Omental fat pad (tissue), 4 donors: Measurements from ENCODE around the gene PRG3. TPM values are rescaled to one million over a fixed set of nuclear protein-coding genes. Genes with fewer than 3 reads are reported as not detected.

Experiments
- ATAC-seq: fragments of 150-250 bp; one replicate; pipeline ENCODE4 v1.9.1; 2016; ENCODE audit warnings: mild to moderate bottlenecking, moderate library complexity; ENCODE audit not compliant: low FRiP score
- DNase-seq: peaks from one replicate; pipeline ENCODE4 v3.0.0-alpha.2; 2019; ENCODE audit warnings: low spot score
- CTCF ChIP-seq, 3 donors: fragments of 450-650 bp; IDR thresholded peaks; one replicate each; pipeline ENCODE4 v1.5.1; 2016 to 2017; ENCODE audit warnings: antibody characterized with exemption in 3 of 3, mild to moderate bottlenecking in 3 of 3, moderate library complexity in 2 of 3
- total RNA-seq, 4 donors: library from RNA; depleted of rRNA; stranded (reverse); fragments of >200 nt; gene quantifications; one replicate each; pipeline ENCODE4 v1.1.0, GENCODE V29; 2016

Gene PRG3
- total RNA-seq, 4 donors from 2014 or later: not detected

GRCh38 chr11:57419146-57419545, 38.2 kb upstream of the PRG3 start:
- no peak for TF ChIP-seq CTCF (IDR thresholded peaks at IDR 0.05)
- ATAC-seq: no peak
- DNase-seq: no peak

DNA sequence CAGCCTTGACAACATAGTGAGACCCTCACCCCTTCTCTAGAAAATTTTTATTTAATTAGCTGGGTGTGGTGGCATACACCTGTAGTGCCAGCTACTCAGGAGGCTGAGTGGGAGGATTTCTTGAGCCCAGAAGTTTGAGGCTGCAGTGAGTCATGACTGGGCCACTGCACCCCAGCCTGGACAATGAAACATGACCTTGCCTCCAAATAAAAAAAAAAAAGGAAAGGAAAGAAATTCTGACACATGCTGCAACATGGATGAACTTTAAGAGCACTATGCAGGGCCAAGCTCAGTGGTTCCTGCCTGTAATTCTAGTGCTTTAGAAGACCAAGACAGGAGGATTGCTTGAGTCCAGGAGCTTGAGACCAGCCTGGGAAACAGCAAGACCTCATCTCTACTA, 37.2 kb upstream of the PRG3 start:
- TF ChIP-seq CTCF (IDR thresholded peaks at IDR 0.05): no peak
- no peak for ATAC-seq
- no peak for DNase-seq

GRCh38 chr11:57417056-57417455, 36.1 kb upstream of the PRG3 start:
- TF ChIP-seq CTCF (IDR thresholded peaks at IDR 0.05): no peak
- DNase-seq: no peak
- peak; percentile 78 for ATAC-seq

- no peak for TF ChIP-seq CTCF (IDR thresholded peaks at IDR 0.05)
- DNase-seq (no peak), ATAC-seq (no peak)
These were observed 35.5 kb upstream of the PRG3 start for GRCh38 chr11:57416436-57416835.

DNA sequence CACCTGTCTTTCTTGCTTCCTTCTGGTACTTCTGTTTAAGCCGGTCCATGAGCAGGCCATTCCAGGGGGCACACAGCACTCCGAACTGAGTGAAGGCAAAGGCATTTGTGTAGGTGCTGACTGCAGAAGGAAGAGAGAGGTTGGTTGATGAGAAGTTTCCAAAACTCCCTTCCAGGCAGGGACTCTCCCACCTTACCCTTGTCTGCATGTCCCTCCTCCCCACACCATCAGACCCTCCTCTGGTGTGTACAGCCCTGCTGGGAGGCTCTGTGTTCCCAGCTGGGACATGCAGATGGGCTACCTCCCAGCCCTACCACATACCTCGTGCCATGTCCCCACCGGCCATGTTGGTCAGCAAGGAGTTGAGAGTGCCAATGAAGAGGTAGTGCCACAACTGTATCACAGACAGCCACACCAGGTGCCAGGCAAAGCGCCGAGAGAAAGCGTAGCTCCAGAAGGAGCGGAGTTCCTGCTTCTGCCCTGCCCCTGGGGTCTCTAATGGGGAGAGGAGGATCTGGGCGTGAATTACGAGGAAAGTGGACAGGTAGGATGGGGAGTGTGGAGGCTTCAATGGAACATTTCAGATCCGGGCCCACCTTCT, 33.8 kb upstream of the PRG3 start:
- no peak for DNase-seq
- no peak for ATAC-seq
- no peak for TF ChIP-seq CTCF (IDR thresholded peaks at IDR 0.05)

- DNase-seq (no peak), ATAC-seq (no peak)
- TF ChIP-seq CTCF (IDR thresholded peaks at IDR 0.05): no peak
These were observed 32.7 kb upstream of the PRG3 start for GRCh38 chr11:57413681-57414080.

DNA sequence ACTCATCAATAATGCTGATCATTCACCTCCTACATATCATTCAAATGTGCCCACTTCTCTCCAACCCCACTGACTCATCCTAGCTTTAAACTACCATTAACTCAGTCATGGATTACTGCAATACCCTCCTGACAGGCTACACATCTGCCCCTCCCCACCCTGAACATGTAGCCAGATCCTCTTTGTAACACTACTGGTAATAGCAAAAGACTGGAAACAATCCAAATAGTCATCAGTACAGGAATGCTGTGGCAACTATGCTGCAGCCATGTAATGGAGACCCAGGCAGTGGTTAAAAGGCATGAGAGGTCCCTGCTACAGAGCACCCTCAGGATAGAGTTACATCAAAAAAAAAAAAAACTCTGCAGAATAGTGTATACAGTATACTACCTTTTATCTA, 29.3 kb upstream of the PRG3 start:
- ATAC-seq (peak; percentile 47), DNase-seq (no peak)
- TF ChIP-seq CTCF (IDR thresholded peaks at IDR 0.05): no peak
